Stomach (tissue), 4 donors: ENCODE results near the gene PLK5.

Experiments used
- CTCF ChIP-seq, 7 experiments: fragments of 450-650 bp in 4 of 7; fragments of 200-600 bp in 3 of 7; sonication (generic) in 3 of 7; IDR thresholded peaks; one replicate each; pipeline ENCODE4 v1.5.1; 2016 to 2019; ENCODE audit warnings: antibody characterized with exemption in 7 of 7, control low read depth in 2 of 7, mild to moderate bottlenecking in 1 of 7
- EP300 ChIP-seq: sonication (generic); formaldehyde crosslinking; IDR thresholded peaks from one replicate; pipeline ENCODE4 v1.6.1; 2017; ENCODE audit warnings: antibody characterized with exemption
- POLR2A ChIP-seq, 4 donors: fragments of 450-650 bp; IDR thresholded peaks; one replicate each; pipeline ENCODE4 v1.6.1; 2016; ENCODE audit warnings: antibody characterized with exemption in 4 of 4, control low read depth in 2 of 4, mild to moderate bottlenecking in 1 of 4, moderate library complexity in 1 of 4
- POLR2AphosphoS5 ChIP-seq, 3 donors: sonication (generic); formaldehyde crosslinking; IDR thresholded peaks; one replicate each; pipeline ENCODE4 v1.6.1; 2016; ENCODE audit warnings: antibody characterized with exemption in 3 of 3

- TF ChIP-seq CTCF (IDR thresholded peaks at IDR 0.05) (no peak), EP300 (no peak), POLR2AphosphoS5 (IDR thresholded peaks at IDR 0.05) (no peak), POLR2A (IDR thresholded peaks at IDR 0.05) (no peak)
Measured at GRCh38 chr19:1563251-1563650, 39.4 kb downstream of the PLK5 start.
